Omental fat pad (tissue), 4 donors: ENCODE data around the gene ARHGAP26. TPM values are rescaled to one million over a fixed set of nuclear protein-coding genes. Genes with fewer than 3 reads are reported as not detected.

ENCODE experiments used
- ATAC-seq: fragments of 150-250 bp; one replicate; pipeline ENCODE4 v1.9.1; 2016; ENCODE audit warnings: mild to moderate bottlenecking, moderate library complexity; ENCODE audit not compliant: low FRiP score
- DNase-seq: peaks from one replicate; pipeline ENCODE4 v3.0.0-alpha.2; 2019; ENCODE audit warnings: low spot score
- CTCF ChIP-seq, 3 donors: fragments of 450-650 bp; IDR thresholded peaks; one replicate each; pipeline ENCODE4 v1.5.1; 2016 to 2017; ENCODE audit warnings: antibody characterized with exemption in 3 of 3, mild to moderate bottlenecking in 3 of 3, moderate library complexity in 2 of 3
- total RNA-seq, 4 donors: library from RNA; depleted of rRNA; stranded (reverse); fragments of >200 nt; gene quantifications; one replicate each; pipeline ENCODE4 v1.1.0, GENCODE V29; 2016

Gene ARHGAP26
- total RNA-seq, 4 donors from 2014 or later = 40.4 to 134 (median 63.6) TPM

GRCh38 chr5:142902186-142902965 is 132.2 kb downstream of the ARHGAP26 start:
- DNase-seq = no peak
- TF ChIP-seq CTCF (IDR thresholded peaks at IDR 0.05) = no peak
- no peak for ATAC-seq

GRCh38 chr5:142904416-142904815 is 134.2 kb downstream of the ARHGAP26 start:
- TF ChIP-seq CTCF (IDR thresholded peaks at IDR 0.05) = no peak
- no peak for ATAC-seq
- DNase-seq = no peak

GRCh38 chr5:142905348-142905747 is 135.2 kb downstream of the ARHGAP26 start:
- ATAC-seq = no peak
- TF ChIP-seq CTCF (IDR thresholded peaks at IDR 0.05) = no peak

GRCh38 chr5:142906863-142907671 is 136.9 kb downstream of the ARHGAP26 start:
- DNase-seq = no peak
- no peak for TF ChIP-seq CTCF (IDR thresholded peaks at IDR 0.05)
- no peak for ATAC-seq

More at GRCh38 chr5:142905348-142905747, 135.2 kb downstream of the ARHGAP26 start:
- DNase-seq = no peak

GRCh38 chr5:142908659-142909058 is 138.5 kb downstream of the ARHGAP26 start:
- ATAC-seq = no peak

GRCh38 chr5:142910128-142910527 is 140.0 kb downstream of the ARHGAP26 start:
- no peak for TF ChIP-seq CTCF (IDR thresholded peaks at IDR 0.05)
- no peak for DNase-seq
- no peak for ATAC-seq

More at GRCh38 chr5:142908659-142909058, 138.5 kb downstream of the ARHGAP26 start:
- no peak for DNase-seq
- no peak for TF ChIP-seq CTCF (IDR thresholded peaks at IDR 0.05)
